Endothelial cell of umbilical vein (primary cell): ENCODE measurements around the gene GRK1.

ENCODE experiments used
- EZH2 ChIP-seq: IDR thresholded peaks from 2 replicates; pipeline ENCODE4 v1.6.1; 2012; ENCODE audit warnings: borderline replicate concordance, low read depth, mild to moderate bottlenecking, moderate library complexity, low read length, inconsistent platforms; ENCODE audit not compliant: severe bottlenecking
- FOS ChIP-seq: IDR thresholded peaks from 2 replicates; pipeline ENCODE4 v1.6.1; 2011; ENCODE audit warnings: mild to moderate bottlenecking, low read length, moderate library complexity, borderline replicate concordance; ENCODE audit not compliant: insufficient read depth
- GATA2 ChIP-seq: IDR thresholded peaks from 2 replicates; pipeline ENCODE4 v1.7.0; 2011; ENCODE audit warnings: low read depth, mild to moderate bottlenecking, moderate library complexity, mixed read lengths, low read length; ENCODE audit not compliant: insufficient read length, insufficient read depth
- JUN ChIP-seq: IDR thresholded peaks from 2 replicates; pipeline ENCODE4 v1.6.1; 2011; ENCODE audit warnings: borderline replicate concordance, low read depth; ENCODE audit not compliant: insufficient read length, insufficient read depth
- POLR2A ChIP-seq: IDR thresholded peaks from 2 replicates; pipeline ENCODE4 v1.6.1; 2012; ENCODE audit warnings: low read depth, mild to moderate bottlenecking, control low read depth, low read length
- POLR2AphosphoS5 ChIP-seq: IDR thresholded peaks from 2 replicates; pipeline ENCODE4 v1.6.1; 2012; ENCODE audit warnings: low read depth, mild to moderate bottlenecking, control low read depth, low read length, moderate library complexity; ENCODE audit not compliant: insufficient read depth
- TF ChIP-seq, protein P1 (sequence below), 2 donors: IDR thresholded peaks; 1 replicate in 1 of 2; 2 replicates in 1 of 2; pipeline ENCODE4 v1.5.1; 2011; ENCODE audit warnings: low read length in 2 of 2, mild to moderate bottlenecking in 2 of 2, moderate library complexity in 2 of 2, control low read depth in 1 of 2, inconsistent platforms in 1 of 2, low read depth in 1 of 2; ENCODE audit not compliant: insufficient read depth in 1 of 2; ENCODE audit errors: extremely low read depth in 1 of 2
- TF ChIP-seq, protein P2 (sequence below): IDR thresholded peaks from 2 replicates; pipeline ENCODE4 v1.6.1; 2011; ENCODE audit not compliant: insufficient read depth, insufficient read length

- TF ChIP-seq, protein P1, sequence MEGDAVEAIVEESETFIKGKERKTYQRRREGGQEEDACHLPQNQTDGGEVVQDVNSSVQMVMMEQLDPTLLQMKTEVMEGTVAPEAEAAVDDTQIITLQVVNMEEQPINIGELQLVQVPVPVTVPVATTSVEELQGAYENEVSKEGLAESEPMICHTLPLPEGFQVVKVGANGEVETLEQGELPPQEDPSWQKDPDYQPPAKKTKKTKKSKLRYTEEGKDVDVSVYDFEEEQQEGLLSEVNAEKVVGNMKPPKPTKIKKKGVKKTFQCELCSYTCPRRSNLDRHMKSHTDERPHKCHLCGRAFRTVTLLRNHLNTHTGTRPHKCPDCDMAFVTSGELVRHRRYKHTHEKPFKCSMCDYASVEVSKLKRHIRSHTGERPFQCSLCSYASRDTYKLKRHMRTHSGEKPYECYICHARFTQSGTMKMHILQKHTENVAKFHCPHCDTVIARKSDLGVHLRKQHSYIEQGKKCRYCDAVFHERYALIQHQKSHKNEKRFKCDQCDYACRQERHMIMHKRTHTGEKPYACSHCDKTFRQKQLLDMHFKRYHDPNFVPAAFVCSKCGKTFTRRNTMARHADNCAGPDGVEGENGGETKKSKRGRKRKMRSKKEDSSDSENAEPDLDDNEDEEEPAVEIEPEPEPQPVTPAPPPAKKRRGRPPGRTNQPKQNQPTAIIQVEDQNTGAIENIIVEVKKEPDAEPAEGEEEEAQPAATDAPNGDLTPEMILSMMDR (IDR thresholded peaks at IDR 0.05; ENCODE audit: extremely low read depth in 1 of 2, insufficient read depth in 1 of 2, low read depth in 1 of 2, low read length in 2 of 2), result no peak
- no peak for TF ChIP-seq POLR2A
- no peak for TF ChIP-seq POLR2AphosphoS5
- TF ChIP-seq, protein P2, sequence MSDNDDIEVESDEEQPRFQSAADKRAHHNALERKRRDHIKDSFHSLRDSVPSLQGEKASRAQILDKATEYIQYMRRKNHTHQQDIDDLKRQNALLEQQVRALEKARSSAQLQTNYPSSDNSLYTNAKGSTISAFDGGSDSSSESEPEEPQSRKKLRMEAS, result no peak
- TF ChIP-seq EZH2, result no peak
- TF ChIP-seq FOS, result no peak
- no peak for TF ChIP-seq GATA2
- no peak for TF ChIP-seq JUN
These were observed 116.3 kb downstream of the GRK1 start for GRCh38 chr13:113783200-113783881.
